ENCODE results near the gene DLL4.

- TF ChIP-seq EZH2phosphoT487 (IDR thresholded peaks at IDR 0.05; ENCODE audit: insufficient read depth, low read depth) (no peak), EZH2 (IDR thresholded peaks at IDR 0.05; ENCODE audit: insufficient read depth, poor library complexity, severe bottlenecking) (no peak)
Measured at GRCh38 chr15:40930430-40931299, 1.5 kb downstream of the DLL4 start.

Measured in GM23248 (cell line).